Measurements from ENCODE around the gene CMTM7. TPM values are rescaled to one million over a fixed set of nuclear protein-coding genes. Genes with fewer than 3 reads are reported as not detected.

The CMTM7 gene
- total and polyA plus RNA-seq, 2 of the 13 experiments (the other 11 are each of a cell fraction or from before 2014, with no cell fraction given), result 20.9 to 21.4 TPM

GRCh38 chr3:32391643-32392535, at the start of gene CMTM7 (continued):
- TF ChIP-seq ZSCAN25 (CRISPR knock-in tag; IDR thresholded peaks at IDR 0.05) (peak; percentile 86; the same call in 1 of the 2 replicates), TEAD3 (CRISPR knock-in tag; optimal IDR thresholded peaks at IDR 0.05; ENCODE audit: borderline replicate concordance) (peak; percentile 5), SAP130 (CRISPR knock-in tag; IDR thresholded peaks at IDR 0.05; ENCODE audit: low read depth) (peak; percentile 76), XRCC5 (optimal IDR thresholded peaks at IDR 0.05; ENCODE audit: low read length) (peak; percentile 21), MLXIP (CRISPR knock-in tag; IDR thresholded peaks at IDR 0.05; ENCODE audit: borderline replicate concordance) (no peak), RORA (CRISPR knock-in tag; IDR thresholded peaks at IDR 0.05) (no peak), NCOA1 (CRISPR knock-in tag; IDR thresholded peaks at IDR 0.05) (0 out of 2 replicates have a peak, but pooled peaks have one; percentile 55), NR1H2 (CRISPR knock-in tag; IDR thresholded peaks at IDR 0.05; ENCODE audit: borderline replicate concordance, low read depth) (no peak), SRSF1 (optimal IDR thresholded peaks at IDR 0.05; ENCODE audit: low read depth, low read length) (no peak), ZUFSP (CRISPR knock-in tag; IDR thresholded peaks at IDR 0.05; ENCODE audit: borderline replicate concordance) (no peak), DZIP1 (CRISPR knock-in tag; IDR thresholded peaks at IDR 0.05) (peak; percentile 53; the same call in 1 of the 2 replicates), ZNF878 (CRISPR knock-in tag; IDR thresholded peaks at IDR 0.05) (no peak), ZNF138 (CRISPR knock-in tag; IDR thresholded peaks at IDR 0.05; ENCODE audit: low read depth) (0 out of 2 replicates have a peak, but pooled peaks have one; percentile 27), REXO4 (CRISPR knock-in tag; IDR thresholded peaks at IDR 0.05; ENCODE audit: borderline replicate concordance) (no peak)
- TF ChIP-seq, protein P1, sequence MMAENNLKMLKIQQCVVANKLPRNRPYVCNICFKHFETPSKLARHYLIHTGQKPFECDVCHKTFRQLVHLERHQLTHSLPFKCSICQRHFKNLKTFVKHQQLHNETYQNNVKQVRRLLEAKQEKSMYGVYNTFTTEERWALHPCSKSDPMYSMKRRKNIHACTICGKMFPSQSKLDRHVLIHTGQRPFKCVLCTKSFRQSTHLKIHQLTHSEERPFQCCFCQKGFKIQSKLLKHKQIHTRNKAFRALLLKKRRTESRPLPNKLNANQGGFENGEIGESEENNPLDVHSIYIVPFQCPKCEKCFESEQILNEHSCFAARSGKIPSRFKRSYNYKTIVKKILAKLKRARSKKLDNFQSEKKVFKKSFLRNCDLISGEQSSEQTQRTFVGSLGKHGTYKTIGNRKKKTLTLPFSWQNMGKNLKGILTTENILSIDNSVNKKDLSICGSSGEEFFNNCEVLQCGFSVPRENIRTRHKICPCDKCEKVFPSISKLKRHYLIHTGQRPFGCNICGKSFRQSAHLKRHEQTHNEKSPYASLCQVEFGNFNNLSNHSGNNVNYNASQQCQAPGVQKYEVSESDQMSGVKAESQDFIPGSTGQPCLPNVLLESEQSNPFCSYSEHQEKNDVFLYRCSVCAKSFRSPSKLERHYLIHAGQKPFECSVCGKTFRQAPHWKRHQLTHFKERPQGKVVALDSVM (CRISPR knock-in tag; IDR thresholded peaks at IDR 0.05), result peak; percentile 29; the same call in 1 of the 2 replicates
- TF ChIP-seq, protein P2, sequence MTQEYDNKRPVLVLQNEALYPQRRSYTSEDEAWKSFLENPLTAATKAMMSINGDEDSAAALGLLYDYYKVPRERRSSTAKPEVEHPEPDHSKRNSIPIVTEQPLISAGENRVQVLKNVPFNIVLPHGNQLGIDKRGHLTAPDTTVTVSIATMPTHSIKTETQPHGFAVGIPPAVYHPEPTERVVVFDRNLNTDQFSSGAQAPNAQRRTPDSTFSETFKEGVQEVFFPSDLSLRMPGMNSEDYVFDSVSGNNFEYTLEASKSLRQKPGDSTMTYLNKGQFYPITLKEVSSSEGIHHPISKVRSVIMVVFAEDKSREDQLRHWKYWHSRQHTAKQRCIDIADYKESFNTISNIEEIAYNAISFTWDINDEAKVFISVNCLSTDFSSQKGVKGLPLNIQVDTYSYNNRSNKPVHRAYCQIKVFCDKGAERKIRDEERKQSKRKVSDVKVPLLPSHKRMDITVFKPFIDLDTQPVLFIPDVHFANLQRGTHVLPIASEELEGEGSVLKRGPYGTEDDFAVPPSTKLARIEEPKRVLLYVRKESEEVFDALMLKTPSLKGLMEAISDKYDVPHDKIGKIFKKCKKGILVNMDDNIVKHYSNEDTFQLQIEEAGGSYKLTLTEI (CRISPR knock-in tag; conservative IDR thresholded peaks at IDR 0.05), result no peak
